Spinal cord (tissue), 10 donors: Measurements from ENCODE around the gene PM20D1. TPM values are rescaled to one million over a fixed set of nuclear protein-coding genes. Genes with fewer than 3 reads are reported as not detected.
A peak's percentile ranks its signal among the peaks of the same experiment; 100 is the strongest.
"Not testable (repeated sequence)": the region's sequence is repeated elsewhere in the genome, so short reads cannot be mapped to it uniquely, and the experiment has no call there.

Experiments
- DNase-seq, 6 donors: peaks; one replicate each; pipeline versions ENCODE4 v3.0.0 to v3.0.0-alpha.2; 2013 to 2015; ENCODE audit warnings: low spot score in 6 of 6, low read depth in 4 of 6
- H3K27ac ChIP-seq: one replicate; pipeline ENCODE4 v1.5.1; 2013; ENCODE audit warnings: low read depth, low read length, control low read depth
- H3K27me3 ChIP-seq: one replicate; pipeline ENCODE4 v1.6.1; 2013; ENCODE audit warnings: low read length; ENCODE audit not compliant: control insufficient read depth, insufficient read depth
- H3K36me3 ChIP-seq: one replicate; pipeline ENCODE4 v1.6.1; 2013; ENCODE audit warnings: low read length; ENCODE audit not compliant: control insufficient read depth, insufficient read depth
- H3K4me1 ChIP-seq: one replicate; pipeline ENCODE4 v1.6.1; 2013; ENCODE audit warnings: low read length; ENCODE audit not compliant: control insufficient read depth, insufficient read depth
- H3K4me3 ChIP-seq: one replicate; pipeline ENCODE4 v1.5.1; 2013; ENCODE audit warnings: low read depth, low read length, control low read depth
- H3K9me3 ChIP-seq: one replicate; pipeline ENCODE4 v1.6.1; 2013; ENCODE audit warnings: low read length; ENCODE audit not compliant: control insufficient read depth, insufficient read depth
- WGBS: methylation state at CpG from one replicate; pipeline ENCODE4 v1.1.5; 2013; ENCODE audit warnings: missing lambda C conversion rate; ENCODE audit not compliant: insufficient coverage; 5-methylcytosine and 5-hydroxymethylcytosine counted together
- polyA plus RNA-seq, 2 donors: library from polyadenylated mRNA; unstranded; fragments of 120-200 nt; gene quantifications; one replicate each; pipeline ENCODE4 v1.2.1, GENCODE V29; 2013; ENCODE audit not compliant: insufficient read length in 2 of 2
- total RNA-seq, 2 donors: library from RNA; depleted of rRNA in 1 of 2; stranded (reverse); fragments of 120-200 nt in 1 of 2; fragments of >200 nt in 1 of 2; gene quantifications; one replicate each; pipeline versions ENCODE4 v1.2.3 to v1.2.4, GENCODE V29; 2013 to 2014
- donor health status: healthy.

The PM20D1 gene
- total and polyA plus RNA-seq, 4 donors: 0.68 to 0.99 (median 0.69) TPM; not detected in 1

DNA sequence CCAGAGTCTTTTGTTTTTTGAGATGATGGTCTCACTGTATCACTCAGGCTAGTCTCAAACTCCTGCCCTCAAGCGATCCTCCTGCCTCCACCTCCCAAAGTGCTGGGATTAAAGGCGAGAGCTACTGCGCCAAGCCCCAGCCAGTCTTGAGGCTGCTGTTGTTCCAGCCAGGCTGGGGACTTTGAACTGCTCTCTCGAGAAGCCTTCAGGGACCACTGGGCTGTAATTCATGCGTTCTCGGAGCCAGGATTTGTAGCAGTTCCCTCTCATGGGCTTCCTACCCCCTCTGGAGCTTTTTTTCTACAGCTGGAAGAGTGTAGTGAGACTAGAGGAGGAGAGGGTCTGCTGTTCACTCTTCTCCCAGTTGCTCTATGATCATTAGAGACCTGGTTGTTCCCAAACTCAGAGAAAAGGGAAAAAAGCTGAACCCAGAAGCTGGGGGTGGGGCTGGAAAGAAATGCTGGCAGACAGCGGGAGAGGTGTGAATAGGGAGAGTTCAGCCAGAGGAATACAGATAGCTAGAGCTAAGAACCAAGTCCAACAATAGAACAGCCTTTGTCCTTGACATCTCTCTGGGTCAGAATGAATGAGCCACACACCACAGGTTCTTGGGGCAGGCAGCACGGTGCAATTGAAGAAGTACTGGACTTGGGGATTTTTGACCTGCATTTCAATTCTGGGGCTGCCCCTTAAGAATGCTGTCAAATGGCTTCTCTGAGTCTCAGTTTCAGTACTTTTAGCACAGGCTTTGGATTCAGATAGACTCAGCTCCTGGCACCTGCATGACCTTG lies 23.7 kb downstream of the PM20D1 start:
- Histone ChIP-seq H3K36me3 (no peaks in the 10 kb centered on the region), H3K4me1 (peaks cover 16% of the 10 kb centered on the region), H3K9me3 (no peaks in the 10 kb centered on the region), H3K4me3 (no peak overlapping the region), H3K27me3 (no peaks in the 10 kb centered on the region), H3K27ac (peak overlapping the region; percentile 49)
- WGBS: 34% methylated on average over 6 of the region's 8 CpGs
- DNase-seq: peak in 2 of 6 donors; percentile 20 to 44

DNA sequence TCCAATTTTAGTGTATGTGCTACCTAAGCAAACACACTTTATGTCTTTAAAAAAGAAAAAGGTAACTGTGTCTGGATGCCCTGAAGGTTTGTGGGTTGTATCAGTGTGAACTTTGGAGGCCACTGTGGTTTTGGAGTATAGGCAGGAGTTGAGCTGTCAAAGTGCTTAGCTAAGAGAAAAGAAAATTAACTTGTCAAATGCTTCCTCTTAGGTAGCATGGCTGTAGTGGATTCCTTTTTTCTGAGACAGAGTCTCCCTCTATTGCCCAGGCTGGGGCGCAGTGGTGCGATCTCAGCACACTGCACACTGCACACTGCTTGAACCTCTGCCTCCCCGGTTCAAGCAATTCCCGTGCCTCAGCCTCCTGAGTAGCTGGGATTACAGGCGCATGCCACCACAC lies 25.8 kb downstream of the PM20D1 start:
- WGBS: 100% methylated on average over 3 of the region's 5 CpGs
- no peaks in the 10 kb centered on the region for H3K27me3 ChIP-seq
- DNase-seq: no peak

DNA sequence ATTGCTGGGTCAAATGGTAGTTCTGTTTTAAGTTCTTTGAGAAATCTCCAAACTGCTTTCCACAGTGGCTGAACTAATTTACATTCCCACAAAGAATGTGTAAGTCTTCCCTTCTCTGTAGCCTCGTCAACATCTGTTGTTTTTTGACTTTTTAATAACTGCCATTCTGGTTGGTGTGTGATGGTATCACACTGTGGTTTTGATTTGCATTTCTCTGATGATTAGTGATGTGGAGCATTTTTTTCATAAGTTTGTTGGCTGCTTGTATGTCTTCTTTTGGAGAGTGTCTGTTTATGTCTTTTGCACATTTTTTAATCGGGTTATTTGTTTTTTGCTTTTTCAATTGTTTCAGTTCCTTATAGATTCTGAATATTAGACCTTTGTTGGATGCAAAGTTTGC lies 26.7 kb downstream of the PM20D1 start:
- H3K4me1 ChIP-seq: peaks cover 16% of the 10 kb centered on the region
- not testable (repeated sequence) for H3K27me3 ChIP-seq, DNase-seq, H3K36me3 ChIP-seq, H3K9me3 ChIP-seq, H3K4me3 ChIP-seq, H3K27ac ChIP-seq
- no CpG with 5 or more reads among the region's 2 CpGs for WGBS

More for the DNA sequence above, 25.8 kb downstream of the PM20D1 start:
- H3K9me3 ChIP-seq: no peaks in the 10 kb centered on the region
- peaks cover 16% of the 10 kb centered on the region for H3K4me1 ChIP-seq
- no peak overlapping the region for H3K4me3 ChIP-seq
- H3K36me3 ChIP-seq: no peaks in the 10 kb centered on the region
- H3K27ac ChIP-seq: no peak overlapping the region

DNA sequence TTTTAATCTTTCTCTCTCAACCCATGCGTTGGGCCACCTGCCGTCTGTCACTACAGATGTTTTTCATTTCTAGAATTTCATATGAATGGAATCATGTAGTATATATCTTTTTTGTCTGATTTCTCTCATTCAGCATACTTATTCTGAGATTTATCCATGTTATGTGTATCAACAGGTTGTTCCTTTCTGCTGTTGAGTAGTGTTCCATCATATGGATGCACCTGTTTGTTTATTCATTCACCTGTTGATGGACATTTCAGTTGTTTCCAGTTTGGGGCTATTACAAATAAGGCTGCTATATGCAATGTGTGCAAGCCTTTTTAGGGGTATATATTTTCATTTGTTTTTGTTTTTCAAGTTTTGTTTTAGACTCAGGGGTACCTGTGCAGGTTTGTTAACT lies 27.5 kb downstream of the PM20D1 start:
- H3K27me3 ChIP-seq: no peaks in the 10 kb centered on the region
- H3K4me3 ChIP-seq: no peak overlapping the region
- no peak for DNase-seq
- no peak overlapping the region for H3K27ac ChIP-seq
- no peaks in the 10 kb centered on the region for H3K9me3 ChIP-seq
- WGBS: no CpG with 5 or more reads among the region's 2 CpGs
- peaks cover 11% of the 10 kb centered on the region for H3K4me1 ChIP-seq
- no peaks in the 10 kb centered on the region for H3K36me3 ChIP-seq

DNA sequence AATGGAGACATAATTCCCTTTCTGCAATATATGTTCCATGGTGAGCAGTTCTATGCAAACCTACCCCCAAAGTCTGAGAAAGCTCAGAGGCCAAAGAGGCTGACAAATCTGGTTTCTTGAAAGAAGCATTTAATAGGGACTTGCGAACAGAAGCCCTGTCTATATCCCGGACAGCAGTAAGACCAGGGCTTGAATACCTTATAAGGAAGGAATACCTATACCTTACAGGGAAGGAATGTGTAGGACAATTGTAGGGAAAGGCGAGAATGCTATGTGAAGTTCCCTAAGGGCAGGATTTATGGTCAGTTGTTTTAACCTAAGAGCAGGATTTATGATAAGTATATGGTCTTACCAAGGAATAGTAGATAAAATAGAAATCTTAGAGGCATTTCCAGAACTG lies 31.9 kb downstream of the PM20D1 start:
- no peaks in the 10 kb centered on the region for H3K27me3 ChIP-seq
- H3K4me1 ChIP-seq: peaks cover 10% of the 10 kb centered on the region
- H3K36me3 ChIP-seq: no peaks in the 10 kb centered on the region
- no peak overlapping the region for H3K4me3 ChIP-seq
- WGBS: no CpG with 5 or more reads among the region's 3 CpGs
- no peaks in the 10 kb centered on the region for H3K9me3 ChIP-seq
- DNase-seq: no peak
- no peak overlapping the region for H3K27ac ChIP-seq

DNA sequence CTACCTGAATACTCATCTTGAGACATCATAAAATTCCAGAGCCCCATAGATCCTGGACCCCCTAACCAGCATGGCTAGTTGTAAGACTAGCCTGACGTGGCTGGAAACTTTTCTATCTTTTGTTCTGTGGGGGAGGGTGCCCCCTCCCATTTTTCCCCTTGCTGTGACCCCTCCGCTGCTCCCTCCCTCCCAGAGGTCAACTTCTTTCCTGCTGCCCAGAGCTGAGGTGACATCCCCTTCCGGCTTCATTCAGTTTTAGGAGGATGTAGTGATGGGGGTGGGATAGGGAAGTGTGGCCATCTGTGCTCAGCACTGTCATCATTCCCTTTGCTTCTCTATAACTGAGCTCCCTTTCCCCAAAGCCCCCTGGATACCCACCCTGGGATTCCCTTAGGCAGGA lies 32.6 kb downstream of the PM20D1 start:
- Histone ChIP-seq H3K27ac (no peak overlapping the region), H3K36me3 (no peaks in the 10 kb centered on the region), H3K4me3 (no peak overlapping the region), H3K9me3 (no peaks in the 10 kb centered on the region), H3K27me3 (no peaks in the 10 kb centered on the region), H3K4me1 (peaks cover 11% of the 10 kb centered on the region)
- WGBS: no CpG with 5 or more reads among the region's 3 CpGs
- no peak for DNase-seq

DNA sequence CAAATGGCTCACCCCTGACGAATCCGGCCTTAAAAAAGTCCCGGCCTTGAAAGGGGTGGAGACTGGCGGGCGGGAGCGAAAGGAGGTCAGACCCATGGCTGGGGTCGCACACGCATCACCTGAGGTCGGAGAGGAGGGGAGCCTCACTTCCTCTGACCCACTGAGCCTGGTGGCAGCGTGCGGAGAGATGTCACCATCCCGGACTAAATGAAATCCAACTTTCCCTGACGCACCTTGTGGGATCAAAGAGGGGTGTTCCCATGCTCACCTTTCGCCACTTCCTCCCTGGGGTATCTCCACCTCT lies 36.2 kb downstream of the PM20D1 start:
- Histone ChIP-seq H3K4me1 (peaks cover 44% of the 10 kb centered on the region), H3K27ac (peak overlapping the region; percentile 83), H3K36me3 (peaks cover 15% of the 10 kb centered on the region), H3K27me3 (no peaks in the 10 kb centered on the region), H3K9me3 (no peaks in the 10 kb centered on the region), H3K4me3 (peak overlapping the region; percentile 86)
- peak in 1 of 6 donors; percentile 5 for DNase-seq
- 1% methylated on average over 9 of the region's 14 CpGs for WGBS

DNA sequence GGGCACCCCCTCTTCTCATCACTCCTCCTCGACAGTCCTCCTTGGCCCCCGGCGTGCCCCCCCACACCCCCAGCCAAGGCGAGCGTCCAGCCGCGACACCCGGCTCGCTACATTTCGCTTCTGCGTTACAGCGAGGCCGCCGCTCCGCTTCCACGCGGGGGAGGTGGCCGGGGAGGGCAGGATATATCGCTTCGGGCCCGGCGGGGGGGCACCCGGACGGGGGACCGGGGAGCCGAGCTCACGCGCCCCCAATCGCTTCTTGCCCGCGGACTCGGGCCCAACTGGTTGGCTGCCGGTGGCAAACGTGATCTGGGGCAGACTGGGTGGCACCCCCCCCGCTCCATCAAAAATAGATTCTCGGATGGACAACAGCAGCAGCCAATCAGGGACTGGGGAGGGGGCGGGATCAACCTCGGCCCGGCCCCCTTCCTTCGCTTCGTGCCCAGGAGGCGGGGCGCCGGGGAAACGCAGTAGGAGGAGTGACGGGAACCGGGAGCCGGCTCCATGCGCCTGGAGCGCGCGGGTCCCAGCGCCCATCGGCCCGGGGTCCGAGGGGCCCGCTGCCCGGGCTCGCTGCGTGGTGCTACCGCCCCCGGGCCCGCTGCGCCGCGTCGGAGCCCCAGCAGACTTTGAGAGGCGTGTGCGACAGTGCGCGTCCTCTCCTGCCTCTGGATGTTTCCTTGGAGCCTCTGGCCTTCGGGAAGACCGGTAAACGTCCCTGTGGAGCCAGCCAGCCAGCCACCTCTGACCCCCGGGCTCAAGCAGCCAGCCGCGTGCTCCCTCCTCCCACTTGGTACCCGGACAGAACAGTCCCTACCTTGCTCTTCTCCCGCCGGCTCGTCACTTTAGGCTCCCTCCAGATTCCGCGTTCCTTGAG lies 36.8 kb downstream of the PM20D1 start, which contains the start of gene SLC41A1:
Gene SLC41A1 (minus strand): TSS at position 321 of the 877 bp plus-strand sequence. CDS start 2,757 bp downstream, outside the sequence.
- Histone ChIP-seq H3K4me1 (peaks cover 48% of the 10 kb centered on the region), H3K9me3 (no peaks in the 10 kb centered on the region), H3K36me3 (peaks cover 18% of the 10 kb centered on the region), H3K27ac (peak within 1 kb of the TSS; percentile 92), H3K4me3 (peak within 1 kb of the TSS; percentile 86), H3K27me3 (no peaks in the 10 kb centered on the region)
- DNase-seq: peak; percentile 83 to 98 (median 92)
- under 1% methylated on average over 80 of the region's 83 CpGs for WGBS

DNA sequence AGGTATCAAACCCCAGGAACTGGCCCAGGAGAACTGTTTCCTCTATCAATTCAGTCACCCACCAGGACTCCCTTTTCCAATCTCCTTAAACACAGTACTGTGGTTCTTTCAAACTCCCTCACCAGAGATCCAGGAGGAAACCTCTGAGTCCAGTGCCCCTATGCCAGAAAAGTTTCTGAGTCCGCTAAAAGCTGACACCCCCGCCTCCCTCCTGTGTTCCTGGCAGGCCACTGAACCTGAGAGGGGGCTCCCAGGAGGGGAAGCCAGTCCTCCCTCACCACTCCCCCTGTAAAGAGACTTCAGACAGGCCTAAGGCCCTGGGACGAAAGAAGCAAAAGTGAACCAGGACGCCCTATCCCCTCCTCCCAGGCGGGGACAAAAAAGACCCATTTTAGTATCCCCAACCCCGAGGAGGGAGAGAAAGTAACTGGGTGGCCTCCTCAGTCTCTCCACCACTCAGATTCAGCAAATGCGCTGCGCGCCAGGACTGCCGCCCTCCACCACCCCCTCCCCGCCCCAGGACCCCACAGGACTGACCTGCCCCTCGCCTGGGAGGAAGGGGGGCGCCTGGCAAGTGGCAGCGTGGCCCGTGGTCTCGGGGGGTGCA lies 37.6 kb downstream of the PM20D1 start:
- peak overlapping the region; percentile 86 for H3K4me3 ChIP-seq
- no peaks in the 10 kb centered on the region for H3K9me3 ChIP-seq
- no peaks in the 10 kb centered on the region for H3K27me3 ChIP-seq
- DNase-seq: peak in 3 of 6 donors; percentile 40 to 71 (median 62)
- peaks cover 49% of the 10 kb centered on the region for H3K4me1 ChIP-seq
- H3K27ac ChIP-seq: peak overlapping the region; percentile 92
- H3K36me3 ChIP-seq: peaks cover 18% of the 10 kb centered on the region
- 0% methylated on average over 7 of the region's 16 CpGs for whole genome bisulfite sequencing
